Measurements from ENCODE around the gene SLC33A1.

GRCh38 chr3:155871746-155872158 lies 17.5 kb upstream of the SLC33A1 start:
- TF ChIP-seq CTCF (conservative IDR thresholded peaks at IDR 0.05; ENCODE audit: low read length) (no peak), EZH2phosphoT487 (IDR thresholded peaks at IDR 0.05; ENCODE audit: borderline replicate concordance, low read depth, low read length) (no peak)
